B cell (primary cell): ENCODE measurements around the gene IGFALS.

Source experiments
- EZH2 ChIP-seq: IDR thresholded peaks from 2 replicates; pipeline ENCODE4 v1.6.1; 2012; ENCODE audit warnings: borderline replicate concordance, low read depth, mild to moderate bottlenecking, moderate library complexity, low read length; ENCODE audit not compliant: insufficient read depth, poor library complexity, severe bottlenecking
- TF ChIP-seq, protein P1 (sequence below): fragments of 200-600 bp; IDR thresholded peaks from one replicate; pipeline ENCODE4 v1.8.0; 2022; ENCODE audit warnings: antibody characterized with exemption, mild to moderate bottlenecking

DNA sequence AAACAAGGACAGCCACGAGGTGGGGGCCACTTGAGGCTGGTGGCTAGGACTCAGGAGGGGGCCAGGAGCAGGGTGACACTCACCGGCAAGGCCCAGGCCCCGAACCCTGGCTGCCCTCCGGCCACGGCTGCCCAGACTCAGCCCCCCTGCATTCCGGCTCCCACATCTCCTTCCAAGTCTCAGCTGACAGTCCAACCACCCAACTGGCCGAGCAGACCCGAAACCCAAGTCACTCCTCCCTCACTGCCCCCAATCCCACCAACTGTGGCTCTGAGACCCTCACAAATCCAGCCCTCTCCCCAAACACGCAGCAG, 23.7 kb upstream of the IGFALS start:
- TF ChIP-seq, protein P1, sequence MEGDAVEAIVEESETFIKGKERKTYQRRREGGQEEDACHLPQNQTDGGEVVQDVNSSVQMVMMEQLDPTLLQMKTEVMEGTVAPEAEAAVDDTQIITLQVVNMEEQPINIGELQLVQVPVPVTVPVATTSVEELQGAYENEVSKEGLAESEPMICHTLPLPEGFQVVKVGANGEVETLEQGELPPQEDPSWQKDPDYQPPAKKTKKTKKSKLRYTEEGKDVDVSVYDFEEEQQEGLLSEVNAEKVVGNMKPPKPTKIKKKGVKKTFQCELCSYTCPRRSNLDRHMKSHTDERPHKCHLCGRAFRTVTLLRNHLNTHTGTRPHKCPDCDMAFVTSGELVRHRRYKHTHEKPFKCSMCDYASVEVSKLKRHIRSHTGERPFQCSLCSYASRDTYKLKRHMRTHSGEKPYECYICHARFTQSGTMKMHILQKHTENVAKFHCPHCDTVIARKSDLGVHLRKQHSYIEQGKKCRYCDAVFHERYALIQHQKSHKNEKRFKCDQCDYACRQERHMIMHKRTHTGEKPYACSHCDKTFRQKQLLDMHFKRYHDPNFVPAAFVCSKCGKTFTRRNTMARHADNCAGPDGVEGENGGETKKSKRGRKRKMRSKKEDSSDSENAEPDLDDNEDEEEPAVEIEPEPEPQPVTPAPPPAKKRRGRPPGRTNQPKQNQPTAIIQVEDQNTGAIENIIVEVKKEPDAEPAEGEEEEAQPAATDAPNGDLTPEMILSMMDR = no peak
- no peak for TF ChIP-seq EZH2
